Hematopoietic multipotent progenitor cell treated with erythropoietin and hydrocortisone succinate and interleukin-3 and kit ligand, for 6 days (in vitro differentiated cells): Measurements from ENCODE around the gene NDUFA11.

Source experiments
- DNase-seq: peaks from one replicate; pipeline ENCODE4 v3.0.0-alpha.2; 2015

Gene NDUFA11

GRCh38 chr19:5932146-5932545, 28.6 kb upstream of the NDUFA11 start:
- DNase-seq: no peak

DNA sequence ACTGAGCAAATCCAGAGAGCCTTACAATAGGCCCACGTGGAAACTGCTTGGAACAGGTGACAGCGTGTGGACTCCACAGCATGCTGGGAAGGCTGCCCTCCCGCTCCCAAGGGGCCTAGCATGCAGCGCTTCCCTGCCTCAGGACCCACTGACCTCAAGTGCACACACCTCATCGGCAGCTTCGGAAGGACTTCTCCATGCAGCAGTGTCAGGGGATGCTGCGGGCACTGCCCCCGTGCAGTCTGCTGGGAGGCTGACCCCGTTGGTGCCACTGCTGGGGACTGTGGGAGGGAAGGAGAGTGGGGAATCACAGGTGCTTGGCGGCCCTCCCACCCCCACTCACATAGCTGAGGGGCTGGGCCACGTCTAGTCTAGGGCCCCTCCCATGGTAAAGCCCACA, 27.7 kb upstream of the NDUFA11 start:
- DNase-seq: no peak

GRCh38 chr19:5929625-5930024, 26.0 kb upstream of the NDUFA11 start:
- DNase-seq: no peak

- no peak for DNase-seq
These were observed 25.6 kb upstream of the NDUFA11 start for GRCh38 chr19:5929179-5929578.

GRCh38 chr19:5927441-5927821, 23.8 kb upstream of the NDUFA11 start:
- DNase-seq: no peak

DNA sequence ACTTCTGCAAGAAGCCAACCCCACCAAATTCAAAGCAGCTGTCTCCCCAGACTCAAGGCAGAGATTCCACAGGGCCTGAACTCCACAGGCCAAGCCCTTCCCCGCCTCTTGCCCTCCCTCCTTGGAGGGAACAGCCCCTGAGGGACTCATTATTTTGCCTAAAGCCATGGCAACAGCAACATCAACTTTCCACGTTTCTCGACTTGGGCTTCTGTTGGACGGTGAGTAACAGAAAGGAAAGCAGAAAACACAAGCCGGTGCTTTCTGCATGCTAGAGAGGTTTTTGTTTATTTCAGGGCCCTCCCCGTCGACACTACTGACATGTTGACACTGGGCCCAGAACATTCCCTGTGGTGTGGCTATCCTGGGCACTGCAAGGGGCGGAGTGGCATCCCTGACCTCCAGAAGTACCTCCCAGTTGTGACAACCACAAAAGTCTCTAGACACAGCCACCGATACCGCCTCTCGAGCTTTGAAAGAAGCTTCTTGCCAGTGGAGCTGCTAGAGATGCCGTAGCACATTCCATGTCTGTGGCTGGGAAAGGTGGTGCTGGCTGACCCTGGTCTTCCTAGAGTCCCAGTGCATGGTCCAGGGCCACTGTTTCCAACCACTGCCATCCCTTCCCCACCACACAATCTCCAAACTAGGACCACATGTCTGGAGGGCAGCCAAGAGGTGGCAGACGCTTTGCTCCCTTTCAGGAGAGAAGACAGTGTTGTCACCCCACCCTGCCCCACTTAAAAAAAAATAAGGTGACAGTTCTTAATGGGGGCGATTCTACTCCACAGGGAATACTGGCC, 23.3 kb upstream of the NDUFA11 start:
- DNase-seq: no peak

DNA sequence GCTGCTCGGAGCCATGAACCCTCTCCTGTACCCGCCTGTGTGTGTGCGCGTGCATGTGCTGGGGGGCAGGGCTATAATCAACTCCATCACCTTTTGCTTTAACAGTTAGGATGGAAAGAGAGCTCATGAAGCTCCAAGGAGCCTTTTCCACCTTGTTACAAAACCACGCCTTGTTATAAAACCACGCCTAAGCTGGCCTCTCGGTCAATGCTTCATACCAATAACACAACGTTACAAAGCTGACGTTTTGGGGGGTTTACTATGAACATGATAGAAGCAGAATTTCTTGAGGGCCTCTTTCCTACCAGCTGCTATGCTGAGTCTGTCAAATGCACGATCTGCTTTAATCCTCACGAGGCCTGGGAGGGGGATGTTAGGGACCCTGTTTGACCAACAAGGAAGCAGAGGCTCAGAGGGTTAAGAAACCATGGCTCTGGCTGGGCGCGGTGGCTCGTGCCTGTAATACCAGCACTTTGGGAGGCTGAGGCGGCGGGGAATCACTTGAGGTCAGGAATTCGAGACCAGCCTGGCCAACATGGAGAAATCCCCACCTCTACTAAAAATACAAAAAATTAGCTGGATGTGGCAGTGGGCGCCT, 22.3 kb upstream of the NDUFA11 start:
- DNase-seq: no peak

DNA sequence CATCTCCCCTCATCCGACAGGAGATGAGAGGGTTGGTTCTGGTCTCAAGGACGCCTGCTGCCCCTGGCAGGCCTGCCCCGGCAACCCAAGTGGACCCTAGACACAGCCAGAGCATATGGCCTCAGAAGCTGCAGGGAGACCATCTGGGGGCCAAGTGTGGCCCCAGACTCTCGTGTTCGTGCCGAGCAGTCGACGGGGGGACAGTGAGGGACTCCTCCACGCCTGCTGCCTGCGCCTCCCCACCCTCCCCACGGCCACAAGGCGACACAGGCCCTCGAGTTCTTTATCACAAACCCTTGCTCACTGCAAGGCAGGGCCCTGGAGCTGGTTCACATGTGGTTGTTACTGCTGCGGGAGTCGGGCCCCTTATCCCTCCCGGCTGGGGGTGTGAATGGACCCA, 19.8 kb upstream of the NDUFA11 start:
- DNase-seq: no peak

GRCh38 chr19:5922161-5922545, 18.6 kb upstream of the NDUFA11 start:
- no peak for DNase-seq

GRCh38 chr19:5921516-5922160, 18.0 kb upstream of the NDUFA11 start:
- DNase-seq: no peak

- no peak for DNase-seq
These were observed 15.0 kb upstream of the NDUFA11 start for GRCh38 chr19:5918463-5919079.

- DNase-seq: no peak
These were observed 14.0 kb upstream of the NDUFA11 start for GRCh38 chr19:5917431-5918107.

- DNase-seq: no peak
These were observed 12.7 kb upstream of the NDUFA11 start for GRCh38 chr19:5916181-5916708.

DNA sequence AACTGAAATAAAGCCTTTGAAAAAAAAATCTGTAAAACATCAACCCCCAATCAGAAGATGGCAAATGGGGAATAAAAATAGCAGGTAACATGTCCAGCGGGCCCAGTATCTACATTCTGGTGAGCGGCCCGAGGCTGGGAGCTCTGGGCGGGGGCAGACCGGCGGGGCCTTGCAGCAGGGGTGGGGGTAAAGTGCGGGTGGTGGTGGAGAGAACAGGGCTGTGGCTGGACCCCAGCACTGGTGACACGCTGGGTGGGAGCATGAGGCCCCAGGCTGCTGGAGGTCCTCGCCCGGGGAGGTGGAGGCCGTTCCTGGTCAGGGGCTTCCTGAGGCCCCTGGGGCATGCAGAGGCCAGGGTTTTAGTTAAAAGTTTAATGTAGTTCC, 12.2 kb upstream of the NDUFA11 start:
- DNase-seq: no peak

DNA sequence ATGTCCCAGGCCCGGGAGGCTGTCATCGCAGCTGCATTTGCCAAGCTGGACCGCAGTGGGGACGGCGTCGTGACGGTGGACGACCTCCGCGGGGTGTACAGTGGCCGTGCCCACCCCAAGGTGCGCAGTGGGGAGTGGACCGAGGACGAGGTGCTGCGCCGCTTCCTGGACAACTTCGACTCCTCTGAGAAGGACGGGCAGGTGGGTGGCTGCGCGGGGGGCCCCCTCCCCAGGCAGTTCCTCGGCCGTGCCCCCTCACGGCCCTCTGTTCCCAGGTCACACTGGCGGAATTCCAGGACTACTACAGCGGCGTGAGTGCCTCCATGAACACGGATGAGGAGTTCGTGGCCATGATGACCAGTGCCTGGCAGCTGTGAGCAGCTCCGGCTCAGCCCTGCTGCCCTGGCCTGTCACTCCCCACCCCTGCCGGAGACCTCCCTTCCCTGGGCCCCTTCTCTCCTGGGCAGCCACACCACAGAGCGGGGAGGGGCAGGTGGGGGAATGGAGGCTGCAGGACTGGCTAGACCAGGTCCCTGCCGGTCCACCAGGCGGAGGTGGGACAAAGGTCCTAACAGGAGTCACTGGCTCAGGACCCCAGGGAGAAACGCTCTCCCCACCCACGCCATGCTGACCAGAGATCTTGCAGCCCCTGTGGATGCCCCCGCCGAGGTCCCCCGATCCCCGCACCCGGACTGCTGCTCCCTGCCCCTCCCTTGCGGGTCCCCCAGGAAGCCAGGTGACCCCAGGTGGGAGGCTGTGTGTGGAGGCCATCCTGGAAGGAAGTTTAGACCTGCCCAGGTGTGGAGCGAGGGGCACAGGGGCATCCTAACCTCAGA, 11.6 kb upstream of the NDUFA11 start:
- DNase-seq: no peak

- DNase-seq: no peak
These were observed 10.8 kb upstream of the NDUFA11 start for GRCh38 chr19:5914358-5914774.

- DNase-seq: no peak
These were observed 10.3 kb upstream of the NDUFA11 start, which contains the start of gene CAPS for GRCh38 chr19:5913739-5914357. Gene CAPS (plus strand): TSS chr19:5914254. CDS start chr19:5914407, 153 bp downstream.

GRCh38 chr19:5911366-5911765, 7.8 kb upstream of the NDUFA11 start:
- no peak for DNase-seq

DNA sequence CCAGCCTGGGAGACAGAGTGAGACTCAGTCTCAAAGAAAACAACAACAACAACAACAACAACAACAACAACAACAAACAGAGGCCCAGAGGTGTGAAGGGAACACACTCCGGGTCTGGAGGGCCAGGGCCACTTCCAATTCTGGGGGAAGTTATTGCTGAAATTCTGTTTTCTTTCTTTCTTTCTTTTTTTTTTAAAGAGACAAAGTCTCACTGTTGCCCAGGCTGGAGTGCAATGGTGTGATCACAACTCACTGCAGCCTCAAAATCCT, 7.0 kb upstream of the NDUFA11 start:
- no peak for DNase-seq

DNA sequence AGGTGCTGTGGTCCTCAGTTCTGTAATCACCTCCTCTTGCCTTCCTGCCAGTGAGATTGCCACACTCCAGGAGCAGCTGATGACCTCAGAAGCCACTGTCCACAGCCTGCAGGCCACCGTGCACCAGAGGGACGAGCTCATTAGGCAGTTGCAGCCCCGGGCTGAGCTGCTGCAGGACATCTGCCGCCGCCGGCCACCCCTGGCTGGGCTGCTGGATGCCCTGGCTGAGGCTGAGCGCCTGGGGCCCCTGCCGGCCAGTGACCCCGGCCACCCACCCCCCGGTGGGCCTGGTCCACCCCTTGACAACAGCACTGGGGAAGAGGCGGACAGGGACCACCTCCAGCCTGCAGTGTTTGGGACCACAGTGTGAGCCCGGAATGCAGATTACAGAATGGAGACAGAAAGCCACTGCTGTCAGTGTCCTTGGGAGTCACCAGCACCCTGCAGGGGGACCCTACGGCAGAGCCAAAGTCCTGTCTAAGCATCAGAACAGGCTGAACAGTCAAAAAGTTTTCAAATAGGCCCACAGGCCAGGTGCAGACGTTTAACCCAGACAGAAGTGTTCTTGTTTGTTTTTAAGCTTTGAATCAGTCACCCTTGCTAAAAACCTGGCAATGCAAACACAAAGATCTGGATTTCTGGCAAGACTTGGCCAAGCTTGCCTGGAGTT, 5.3 kb upstream of the NDUFA11 start:
- no peak for DNase-seq

DNA sequence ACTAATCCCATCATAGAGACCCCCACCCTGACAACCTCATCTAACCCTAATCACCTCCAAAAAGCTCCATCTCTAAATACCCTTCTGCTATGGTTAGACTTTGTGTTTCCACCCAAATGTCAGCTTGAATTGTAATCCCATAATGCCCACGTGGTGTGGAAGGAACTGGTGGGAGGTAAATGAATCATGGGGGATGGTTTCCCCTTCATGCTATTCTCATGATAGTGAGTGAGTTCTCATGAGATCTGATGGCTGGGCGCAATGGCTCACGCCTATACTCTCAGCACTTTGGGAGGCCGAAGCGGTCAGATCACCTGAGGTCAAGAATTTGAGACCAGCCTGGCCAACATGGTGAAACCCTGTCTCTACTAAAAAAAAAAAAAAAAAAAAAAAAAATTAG, 3.7 kb upstream of the NDUFA11 start:
- DNase-seq: no peak
